Panc1 (cell line): ENCODE results near the gene LMF1. TPM values are rescaled to one million over a fixed set of nuclear protein-coding genes. Genes with fewer than 3 reads are reported as not detected.

ENCODE experiments used
- ATAC-seq: fragments of 200-7000 bp; cut with Tn5 transposase; 2 replicates; pipeline ENCODE4 v1.9.1; 2020; ENCODE audit warnings: mild to moderate bottlenecking, moderate library complexity
- BruUV-seq: library from RNA; stranded (reverse); fragments of 400-500 nt; replicated peaks from 2 replicates; lab custom pipeline; 2021; lab: Mats Ljungman, UMichigan
- CTCF ChIA-PET: fragments of 300-600 bp; sonication (Branson Sonifier 250); formaldehyde crosslinking; loops from one replicate; lab custom pipeline; 2022; ENCODE audit warnings: antibody characterized with exemption; lab: Charles Lee
- POLR2A ChIA-PET: fragments of 300-600 bp; sonication (Branson Sonifier 250); formaldehyde crosslinking; loops from one replicate; lab custom pipeline; 2022; ENCODE audit warnings: antibody characterized with exemption; lab: Charles Lee
- DNase-seq: peaks from one replicate; pipeline ENCODE4 v3.0.0-alpha.2; 2010; ENCODE audit warnings: low read depth, low spot score
- H3K27ac ChIP-seq: 2 replicates; pipeline ENCODE4 v1.5.1; 2011; ENCODE audit warnings: mild to moderate bottlenecking, low read length, inconsistent platforms
- H3K27me3 ChIP-seq: fragments of 200-500 bp; sonication (Bioruptor generic); 2 replicates; pipeline ENCODE4 v1.6.0; 2014; ENCODE audit warnings: low read length, inconsistent platforms; ENCODE audit not compliant: control insufficient read depth, insufficient read depth
- H3K36me3 ChIP-seq: fragments of 200-500 bp; sonication (Bioruptor generic); 2 replicates; pipeline ENCODE4 v1.5.1; 2014; ENCODE audit warnings: inconsistent platforms, mild to moderate bottlenecking, low read length, moderate library complexity; ENCODE audit not compliant: control insufficient read depth, insufficient read depth
- H3K4me1 ChIP-seq: 2 replicates; pipeline ENCODE4 v1.5.1; 2011; ENCODE audit warnings: inconsistent platforms, mild to moderate bottlenecking, low read length, moderate library complexity; ENCODE audit not compliant: control insufficient read depth, insufficient read depth
- H3K4me3 ChIP-seq, 2 experiments: 2 replicates each; pipeline ENCODE4 v1.5.1; 2011 to 2012; ENCODE audit warnings: low read depth in 2 of 2, low read length in 2 of 2, mild to moderate bottlenecking in 2 of 2, inconsistent platforms in 1 of 2, moderate library complexity in 1 of 2
- H3K9me3 ChIP-seq: fragments of 200-500 bp; sonication (Bioruptor generic); 2 replicates; pipeline ENCODE4 v1.5.1; 2014; ENCODE audit warnings: low read depth, mild to moderate bottlenecking, inconsistent platforms, low read length, moderate library complexity; ENCODE audit not compliant: control insufficient read depth, insufficient read depth
- CTCF ChIP-seq: fragments of 450-650 bp; IDR thresholded peaks from 2 replicates; pipeline ENCODE4 v1.5.1; 2017; ENCODE audit warnings: mild to moderate bottlenecking
- POLR2AphosphoS5 ChIP-seq: IDR thresholded peaks from 2 replicates; pipeline ENCODE4 v1.6.1; 2012; ENCODE audit warnings: mild to moderate bottlenecking, low read depth, low read length, moderate library complexity
- REST ChIP-seq, 2 experiments: IDR thresholded peaks; 2 replicates each; pipeline ENCODE4 v1.6.1; 2011 to 2012; ENCODE audit warnings: low read depth in 2 of 2, control low read depth in 1 of 2, low read length in 1 of 2, mild to moderate bottlenecking in 1 of 2, moderate library complexity in 1 of 2; ENCODE audit not compliant: insufficient read depth in 1 of 2
- SIN3A ChIP-seq: IDR thresholded peaks from 2 replicates; pipeline ENCODE4 v1.6.1; 2012; ENCODE audit warnings: low read depth, mild to moderate bottlenecking, low read length, moderate library complexity, borderline replicate concordance; ENCODE audit not compliant: insufficient read depth
- TCF7L2 ChIP-seq: IDR thresholded peaks from 2 replicates; pipeline ENCODE4 v1.6.1; 2011; ENCODE audit warnings: mild to moderate bottlenecking, low read depth, low read length, inconsistent platforms
- in situ Hi-C: cut with HindIII; loops from 2 replicates; pipeline ENCODE4 v1.10.0; 2016; ENCODE audit warnings: low sequenced_read_pairs, low pct_unique_long_range_greater_than_20kb
- intact Hi-C: fragments of 100-400 bp; cut with micrococcal nuclease; formaldehyde crosslinking; loops from one replicate; pipeline ENCODE4 v1.10.0; 2022; ENCODE audit not compliant: unreplicated experiment
- total RNA-seq: library from RNA; stranded (reverse); gene quantifications from one replicate; pipeline ENCODE4 v1.2.1, GENCODE V29; 2021; ENCODE audit not compliant: unreplicated experiment

The LMF1 gene
- total RNA-seq, 1 experiment from 2014 or later, result 24.3 TPM

GRCh38 chr16:908526-909155 is 62.1 kb downstream of the LMF1 start:
- H3K36me3 ChIP-seq, result no peaks in the 10 kb centered on the region
- ChIA-PET CTCF (no interaction called here), POLR2A (no interaction called here)
- TF ChIP-seq SIN3A (no peak), POLR2AphosphoS5 (no peak), TCF7L2 (no peak), REST (IDR thresholded peaks at IDR 0.05; ENCODE audit: insufficient read depth in 1 of 2, low read depth in 2 of 2, low read length in 1 of 2) (no peak), CTCF (no peak)
- BruUV-seq, result no TSS peak
- H3K27ac ChIP-seq, result no peak overlapping the region
- intact Hi-C loops, result no loop called here
- in situ Hi-C loops, result no loop called here
- no peaks in the 10 kb centered on the region for H3K9me3 ChIP-seq
- H3K4me3 ChIP-seq, result no peak overlapping the region
- no peaks in the 10 kb centered on the region for H3K27me3 ChIP-seq
- ATAC-seq (no peak), DNase-seq (no peak)
- H3K4me1 ChIP-seq, result no peaks in the 10 kb centered on the region

GRCh38 chr16:907842-908241 is 62.9 kb downstream of the LMF1 start:
- Histone ChIP-seq H3K9me3 (no peaks in the 10 kb centered on the region), H3K27ac (no peak overlapping the region), H3K36me3 (no peaks in the 10 kb centered on the region), H3K4me3 (no peak overlapping the region), H3K27me3 (no peaks in the 10 kb centered on the region), H3K4me1 (no peaks in the 10 kb centered on the region)
- intact Hi-C loops (no loop called here), in situ Hi-C loops (no loop called here)
- no peak for DNase-seq
- ChIA-PET CTCF (no interaction called here), POLR2A (no interaction called here)
- BruUV-seq, result no TSS peak
- no peak for TF ChIP-seq TCF7L2
- TF ChIP-seq POLR2AphosphoS5, result no peak
- no peak for ATAC-seq

- Histone ChIP-seq H3K36me3 (no peaks in the 10 kb centered on the region), H3K9me3 (no peaks in the 10 kb centered on the region), H3K27ac (no peak overlapping the region), H3K4me1 (no peaks in the 10 kb centered on the region), H3K27me3 (no peaks in the 10 kb centered on the region), H3K4me3 (no peak overlapping the region)
- no TSS peak for BruUV-seq
- intact Hi-C loops (no loop called here), in situ Hi-C loops (no loop called here)
- TF ChIP-seq SIN3A (no peak), CTCF (no peak), REST (IDR thresholded peaks at IDR 0.05; ENCODE audit: insufficient read depth in 1 of 2, low read depth in 2 of 2, low read length in 1 of 2) (no peak)
- DNase-seq (no peak), ATAC-seq (no peak)
- POLR2A ChIA-PET, result no interaction called here
- CTCF ChIA-PET, result no interaction called here
Measured at GRCh38 chr16:907361-907760, 63.4 kb downstream of the LMF1 start.
